HG02884 (cell line): Measurements from ENCODE around the gene PPP6R2.

Experiments
- ATAC-seq: cut with Tn5 transposase; IDR thresholded peaks from one replicate; pipeline ENCODE4 v1.9.1; 2021; ENCODE audit warnings: mild to moderate bottlenecking, moderate library complexity; ENCODE audit not compliant: unreplicated experiment

Gene PPP6R2

GRCh38 chr22:50443801-50444625 is 100.9 kb downstream of the PPP6R2 start:
- no peak for ATAC-seq

GRCh38 chr22:50444663-50445062 is 101.5 kb downstream of the PPP6R2 start:
- no peak for ATAC-seq

GRCh38 chr22:50445071-50445879 is 102.1 kb downstream of the PPP6R2 start:
- ATAC-seq: no peak

GRCh38 chr22:50445880-50446707 is 103.0 kb downstream of the PPP6R2 start:
- no peak for ATAC-seq

GRCh38 chr22:50446708-50447575 is 103.8 kb downstream of the PPP6R2 start:
- ATAC-seq: no peak

GRCh38 chr22:50447576-50448551 is 104.7 kb downstream of the PPP6R2 start:
- no peak for ATAC-seq

GRCh38 chr22:50452649-50453048 is 109.5 kb downstream of the PPP6R2 start:
- no peak for ATAC-seq

- no peak for ATAC-seq
Measured at GRCh38 chr22:50454556-50455075, 111.5 kb downstream of the PPP6R2 start.

GRCh38 chr22:50455201-50455600 is 112.1 kb downstream of the PPP6R2 start:
- ATAC-seq: no peak

GRCh38 chr22:50456026-50456425 is 112.9 kb downstream of the PPP6R2 start:
- no peak for ATAC-seq

- ATAC-seq: no peak
Measured at GRCh38 chr22:50456466-50457234, 113.5 kb downstream of the PPP6R2 start.

GRCh38 chr22:50459016-50459415 is 115.9 kb downstream of the PPP6R2 start:
- ATAC-seq: no peak

- ATAC-seq: no peak
Measured at GRCh38 chr22:50459496-50460140, 116.5 kb downstream of the PPP6R2 start.

GRCh38 chr22:50460938-50461337 is 117.8 kb downstream of the PPP6R2 start:
- no peak for ATAC-seq

- no peak for ATAC-seq
Measured at GRCh38 chr22:50461536-50461935, 118.4 kb downstream of the PPP6R2 start.

GRCh38 chr22:50461979-50462540 is 118.9 kb downstream of the PPP6R2 start:
- ATAC-seq: no peak

- no peak for ATAC-seq
Measured at GRCh38 chr22:50463188-50463900, 120.2 kb downstream of the PPP6R2 start.
